Activated CD4-positive, alpha-beta T cell treated with anti-CD3 and anti-CD28 coated beads, Interleukin-2, amount 10 ng/mL, durations not matched to agents 24 days and 14 days (primary cell): ENCODE results near the gene PAM. TPM values are rescaled to one million over a fixed set of nuclear protein-coding genes. Genes with fewer than 3 reads are reported as not detected.

Experiments used
- DNase-seq: peaks from one replicate; pipeline ENCODE4 v3.0.0; 2022
- H3K27ac Mint-ChIP-seq: one replicate; pipeline ENCODE4 v1.8.0; 2022; ENCODE audit warnings: mild to moderate bottlenecking, mixed read lengths
- H3K27me3 Mint-ChIP-seq: one replicate; pipeline ENCODE4 v1.8.0; 2022; ENCODE audit warnings: mixed read lengths
- H3K36me3 Mint-ChIP-seq: one replicate; pipeline ENCODE4 v1.8.0; 2022; ENCODE audit warnings: low read depth, mild to moderate bottlenecking, mixed read lengths
- H3K4me1 Mint-ChIP-seq: one replicate; pipeline ENCODE4 v1.8.0; 2021; ENCODE audit warnings: mixed read lengths
- H3K4me3 Mint-ChIP-seq: one replicate; pipeline ENCODE4 v1.8.0; 2022; ENCODE audit warnings: mild to moderate bottlenecking, moderate library complexity, mixed read lengths
- H3K9me3 Mint-ChIP-seq: one replicate; pipeline ENCODE4 v1.8.0; 2021; ENCODE audit warnings: mixed read lengths
- intact Hi-C: fragments of 100-400 bp; cut with micrococcal nuclease; formaldehyde crosslinking; loops from one replicate; pipeline ENCODE4 v1.15.1; 2023
- total RNA-seq: library from RNA; stranded (reverse); gene quantifications from 2 replicates; pipeline ENCODE4 v1.2.3, GENCODE V29; 2022

PAM gene
- total RNA-seq, 1 donor from 2014 or later = 72.2 TPM

GRCh38 chr5:102958481-102959011 lies 203.4 kb downstream of the PAM start:
- intact Hi-C loops = no loop called here
- Mint-ChIP-seq H3K27ac (peak overlapping the region; percentile 25), H3K4me1 (peaks cover 3% of the 10 kb centered on the region), H3K36me3 (peaks cover 13% of the 10 kb centered on the region), H3K27me3 (no peaks in the 10 kb centered on the region), H3K4me3 (no peak overlapping the region), H3K9me3 (no peaks in the 10 kb centered on the region)
- DNase-seq = no peak

- DNase-seq = no peak
- no peak overlapping the region for H3K4me3 Mint-ChIP-seq
- no peaks in the 10 kb centered on the region for H3K27me3 Mint-ChIP-seq
- H3K4me1 Mint-ChIP-seq = peaks cover 5% of the 10 kb centered on the region
- H3K9me3 Mint-ChIP-seq = no peaks in the 10 kb centered on the region
- H3K36me3 Mint-ChIP-seq = peaks cover 15% of the 10 kb centered on the region
- no peak overlapping the region for H3K27ac Mint-ChIP-seq
- intact Hi-C loops = no loop called here
Observed at GRCh38 chr5:102959055-102959454, 203.9 kb downstream of the PAM start.

- H3K4me1 Mint-ChIP-seq = peaks cover 5% of the 10 kb centered on the region
- H3K4me3 Mint-ChIP-seq = no peak overlapping the region
- peaks cover 13% of the 10 kb centered on the region for H3K36me3 Mint-ChIP-seq
- no peak for DNase-seq
- no peaks in the 10 kb centered on the region for H3K27me3 Mint-ChIP-seq
- H3K9me3 Mint-ChIP-seq = no peaks in the 10 kb centered on the region
- intact Hi-C loops = loop anchor here (10.0 kb wide), 1 partner anchor 177 kb away; no protein-coding TSS in a partner anchor
- H3K27ac Mint-ChIP-seq = no peak overlapping the region
Observed at GRCh38 chr5:102961671-102962070, 206.6 kb downstream of the PAM start.

- intact Hi-C loops = loop anchor here (10.0 kb wide), 1 partner anchor 181 kb away; no protein-coding TSS in a partner anchor
- Mint-ChIP-seq H3K4me3 (no peak overlapping the region), H3K27ac (no peak overlapping the region), H3K9me3 (no peaks in the 10 kb centered on the region), H3K27me3 (no peaks in the 10 kb centered on the region), H3K36me3 (peaks cover 6% of the 10 kb centered on the region), H3K4me1 (peaks cover 4% of the 10 kb centered on the region)
- DNase-seq = no peak
Observed at GRCh38 chr5:102965653-102966052, 210.5 kb downstream of the PAM start.

- H3K4me3 Mint-ChIP-seq = no peak overlapping the region
- no peaks in the 10 kb centered on the region for H3K27me3 Mint-ChIP-seq
- H3K9me3 Mint-ChIP-seq = no peaks in the 10 kb centered on the region
- no peak for DNase-seq
- intact Hi-C loops = loop anchor here (10.0 kb wide), 1 partner anchor 185 kb away; no protein-coding TSS in a partner anchor
- H3K36me3 Mint-ChIP-seq = peaks cover 10% of the 10 kb centered on the region
- no peak overlapping the region for H3K27ac Mint-ChIP-seq
- peaks cover 3% of the 10 kb centered on the region for H3K4me1 Mint-ChIP-seq
Observed at GRCh38 chr5:102969641-102970040, 214.5 kb downstream of the PAM start.

GRCh38 chr5:102971676-102972293 lies 216.7 kb downstream of the PAM start:
- Mint-ChIP-seq H3K27ac (no peak overlapping the region), H3K36me3 (peaks cover 13% of the 10 kb centered on the region), H3K27me3 (no peaks in the 10 kb centered on the region), H3K4me3 (no peak overlapping the region), H3K9me3 (no peaks in the 10 kb centered on the region), H3K4me1 (peaks cover 3% of the 10 kb centered on the region)
- intact Hi-C loops = no loop called here
- no peak for DNase-seq

- no peak for DNase-seq
- Mint-ChIP-seq H3K27me3 (no peaks in the 10 kb centered on the region), H3K36me3 (peaks cover 9% of the 10 kb centered on the region), H3K4me1 (peaks cover 3% of the 10 kb centered on the region), H3K27ac (no peak overlapping the region), H3K9me3 (no peaks in the 10 kb centered on the region), H3K4me3 (no peak overlapping the region)
- intact Hi-C loops = no loop called here
Observed at GRCh38 chr5:102974177-102974576, 219.1 kb downstream of the PAM start.

GRCh38 chr5:102975045-102975444 lies 219.9 kb downstream of the PAM start:
- DNase-seq = no peak
- no peak overlapping the region for H3K4me3 Mint-ChIP-seq
- H3K36me3 Mint-ChIP-seq = peaks cover 9% of the 10 kb centered on the region
- intact Hi-C loops = no loop called here
- no peaks in the 10 kb centered on the region for H3K4me1 Mint-ChIP-seq
- no peaks in the 10 kb centered on the region for H3K9me3 Mint-ChIP-seq
- H3K27ac Mint-ChIP-seq = no peak overlapping the region
- H3K27me3 Mint-ChIP-seq = no peaks in the 10 kb centered on the region

GRCh38 chr5:102975457-102976182 lies 220.5 kb downstream of the PAM start:
- peaks cover 9% of the 10 kb centered on the region for H3K36me3 Mint-ChIP-seq
- H3K9me3 Mint-ChIP-seq = no peaks in the 10 kb centered on the region
- no peak overlapping the region for H3K4me3 Mint-ChIP-seq
- H3K27me3 Mint-ChIP-seq = no peaks in the 10 kb centered on the region
- no peak for DNase-seq
- H3K4me1 Mint-ChIP-seq = no peaks in the 10 kb centered on the region
- intact Hi-C loops = no loop called here
- no peak overlapping the region for H3K27ac Mint-ChIP-seq

- Mint-ChIP-seq H3K36me3 (peaks cover 23% of the 10 kb centered on the region), H3K27me3 (no peaks in the 10 kb centered on the region), H3K9me3 (peaks cover 26% of the 10 kb centered on the region), H3K4me3 (no peak overlapping the region), H3K4me1 (no peaks in the 10 kb centered on the region), H3K27ac (no peak overlapping the region)
- no peak for DNase-seq
- intact Hi-C loops = no loop called here
Observed at GRCh38 chr5:102981957-102982635, 227.0 kb downstream of the PAM start.

- no peak overlapping the region for H3K27ac Mint-ChIP-seq
- H3K27me3 Mint-ChIP-seq = no peaks in the 10 kb centered on the region
- H3K4me3 Mint-ChIP-seq = no peak overlapping the region
- peaks cover 26% of the 10 kb centered on the region for H3K9me3 Mint-ChIP-seq
- intact Hi-C loops = no loop called here
- peaks cover 21% of the 10 kb centered on the region for H3K36me3 Mint-ChIP-seq
- DNase-seq = no peak
- no peaks in the 10 kb centered on the region for H3K4me1 Mint-ChIP-seq
Observed at GRCh38 chr5:102986074-102986473, 231.0 kb downstream of the PAM start.

GRCh38 chr5:102988459-102988858 lies 233.4 kb downstream of the PAM start:
- no peak for DNase-seq
- Mint-ChIP-seq H3K4me1 (no peaks in the 10 kb centered on the region), H3K27me3 (no peaks in the 10 kb centered on the region), H3K36me3 (peaks cover 5% of the 10 kb centered on the region), H3K27ac (no peak overlapping the region), H3K4me3 (no peak overlapping the region), H3K9me3 (peaks cover 7% of the 10 kb centered on the region)
- intact Hi-C loops = no loop called here

- H3K9me3 Mint-ChIP-seq = peaks cover 8% of the 10 kb centered on the region
- H3K36me3 Mint-ChIP-seq = peaks cover 15% of the 10 kb centered on the region
- H3K27ac Mint-ChIP-seq = no peak overlapping the region
- H3K4me3 Mint-ChIP-seq = no peak overlapping the region
- intact Hi-C loops = no loop called here
- peaks cover 3% of the 10 kb centered on the region for H3K4me1 Mint-ChIP-seq
- H3K27me3 Mint-ChIP-seq = no peaks in the 10 kb centered on the region
- DNase-seq = no peak
Observed at GRCh38 chr5:102991802-102992201, 236.7 kb downstream of the PAM start.

- DNase-seq = no peak
- intact Hi-C loops = no loop called here
- no peak overlapping the region for H3K4me3 Mint-ChIP-seq
- peaks cover 21% of the 10 kb centered on the region for H3K36me3 Mint-ChIP-seq
- H3K4me1 Mint-ChIP-seq = peaks cover 3% of the 10 kb centered on the region
- H3K27me3 Mint-ChIP-seq = no peaks in the 10 kb centered on the region
- no peak overlapping the region for H3K27ac Mint-ChIP-seq
- peaks cover 16% of the 10 kb centered on the region for H3K9me3 Mint-ChIP-seq
Observed at GRCh38 chr5:102996011-102996575, 241.0 kb downstream of the PAM start.
